HepG2 (cell line): ENCODE data around the gene AFF2.

ENCODE experiments used
- ATF2 ChIP-seq: sonication (generic); formaldehyde crosslinking; IDR thresholded peaks from 2 replicates; pipeline ENCODE4 v1.4.0; 2020; ENCODE audit warnings: missing genetic modification reagents
- CCAR2 ChIP-seq: fragments of 200-400 bp; formaldehyde crosslinking; optimal IDR thresholded peaks from 2 replicates; pipeline ENCODE3; 2018; ENCODE audit warnings: low read depth, mild to moderate bottlenecking, low read length, moderate library complexity
- JARID2 ChIP-seq: sonication (generic); formaldehyde crosslinking; IDR thresholded peaks from 2 replicates; pipeline ENCODE4 v1.8.1; 2023; ENCODE audit warnings: missing genetic modification reagents, inconsistent platforms; ENCODE audit not compliant: insufficient replicate concordance
- NR2F6 ChIP-seq, 2 experiments: IDR thresholded peaks; 2 replicates each; pipeline ENCODE4 v1.6.1; 2016; ENCODE audit warnings: antibody characterized with exemption in 1 of 2, mild to moderate bottlenecking in 1 of 2
- USF2 ChIP-seq, 2 experiments: sonication (generic) in 1 of 2; formaldehyde crosslinking in 1 of 2; IDR thresholded peaks; 2 replicates each; pipeline versions ENCODE4 v1.5.1 to v1.6.1; 2011 to 2020; ENCODE audit warnings: borderline replicate concordance in 1 of 2, low read depth in 1 of 2, low read length in 1 of 2, mild to moderate bottlenecking in 1 of 2, missing genetic modification reagents in 1 of 2, moderate library complexity in 1 of 2
- ZNF616 ChIP-seq: sonication (generic); formaldehyde crosslinking; IDR thresholded peaks from 2 replicates; pipeline ENCODE4 v1.5.0; 2020; ENCODE audit warnings: low read depth, mild to moderate bottlenecking, missing genetic modification reagents

DNA sequence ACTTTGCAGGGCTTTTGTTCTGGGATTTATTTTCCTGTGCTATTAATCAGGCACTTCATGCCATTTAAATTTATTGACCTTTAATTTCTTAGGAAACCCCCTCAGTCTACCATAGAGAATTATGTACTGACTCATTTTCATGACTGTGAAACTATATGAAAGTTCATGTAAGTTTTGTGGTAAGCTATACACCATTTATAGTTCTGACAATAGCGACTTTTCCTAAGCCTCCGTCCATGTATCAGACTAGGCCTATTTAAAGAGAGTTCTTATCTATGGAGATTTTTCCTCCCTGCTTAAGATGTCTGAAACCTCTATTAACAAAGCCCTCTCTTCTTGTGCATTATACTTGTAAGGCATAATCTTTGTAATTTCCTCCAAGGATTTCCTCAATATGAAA lies 111.6 kb downstream of the AFF2 start:
- TF ChIP-seq USF2 (IDR thresholded peaks at IDR 0.05; ENCODE audit: low read depth, low read length) (no peak), USF2 (CRISPR knock-in tag; IDR thresholded peaks at IDR 0.05; ENCODE audit: borderline replicate concordance) (no peak), NR2F6 (IDR thresholded peaks at IDR 0.05) (no peak), NR2F6 (CRISPR knock-in tag; IDR thresholded peaks at IDR 0.05) (no peak), JARID2 (CRISPR knock-in tag) (no peak), ATF2 (CRISPR knock-in tag) (no peak), ZNF616 (CRISPR knock-in tag) (no peak), CCAR2 (no peak)
